SW480 (cell line): ENCODE data around the gene LRRC70.
"Not testable (repeated sequence)": the region's sequence is repeated elsewhere in the genome, so short reads cannot be mapped to it uniquely, and the experiment has no call there.

Experiments
- DNase-seq: peaks from one replicate; pipeline ENCODE4 v3.0.0-alpha.2; 2016; ENCODE audit warnings: low spot score

The LRRC70 gene

GRCh38 chr5:62578540-62578939 is at the start of gene LRRC70:
LRRC70 (plus strand) TSS chr5:62578819; CDS start chr5:62579439, 620 bp downstream.
- no peak for DNase-seq

- DNase-seq, result no peak
These were observed 45.0 kb upstream of the LRRC70 start for GRCh38 chr5:62533597-62533996.

- no peak for DNase-seq
These were observed 44.0 kb upstream of the LRRC70 start for GRCh38 chr5:62534461-62535236.

GRCh38 chr5:62536232-62536631 is 42.4 kb upstream of the LRRC70 start:
- DNase-seq, result no peak

- no peak for DNase-seq
These were observed 41.8 kb upstream of the LRRC70 start for GRCh38 chr5:62536783-62537182.

GRCh38 chr5:62538017-62538942 is 40.3 kb upstream of the LRRC70 start:
- no peak for DNase-seq

GRCh38 chr5:62542720-62543119 is 35.9 kb upstream of the LRRC70 start:
- no peak for DNase-seq

GRCh38 chr5:62547945-62548630 is 30.5 kb upstream of the LRRC70 start:
- DNase-seq, result no peak

GRCh38 chr5:62550103-62550502 is 28.5 kb upstream of the LRRC70 start:
- no peak for DNase-seq

GRCh38 chr5:62555930-62556329 is 22.7 kb upstream of the LRRC70 start:
- DNase-seq, result no peak

- no peak for DNase-seq
These were observed 19.7 kb upstream of the LRRC70 start for GRCh38 chr5:62558941-62559340.

GRCh38 chr5:62560786-62561185 is 17.8 kb upstream of the LRRC70 start:
- DNase-seq, result no peak

GRCh38 chr5:62561896-62562295 is 16.7 kb upstream of the LRRC70 start:
- DNase-seq, result no peak

GRCh38 chr5:62562867-62563266 is 15.8 kb upstream of the LRRC70 start:
- DNase-seq, result no peak

- no peak for DNase-seq
These were observed 14.5 kb upstream of the LRRC70 start for GRCh38 chr5:62564101-62564500.

GRCh38 chr5:62565740-62566139 is 12.9 kb upstream of the LRRC70 start:
- DNase-seq, result not testable (repeated sequence)

- no peak for DNase-seq
These were observed 10.5 kb upstream of the LRRC70 start for GRCh38 chr5:62568143-62568542.

- DNase-seq, result no peak
These were observed 9.7 kb upstream of the LRRC70 start for GRCh38 chr5:62568800-62569432.

- DNase-seq, result no peak
These were observed 9.1 kb upstream of the LRRC70 start for GRCh38 chr5:62569470-62569869.

GRCh38 chr5:62572918-62573514 is 5.6 kb upstream of the LRRC70 start:
- DNase-seq, result no peak

GRCh38 chr5:62574599-62574998 is 4.0 kb upstream of the LRRC70 start:
- DNase-seq, result no peak

GRCh38 chr5:62575066-62575465 is 3.6 kb upstream of the LRRC70 start:
- DNase-seq, result no peak
